Effector memory CD8-positive, alpha-beta T cell (primary cell): Measurements from ENCODE around the gene ANKRD26.

ENCODE experiments used
- ATAC-seq: fragments of 150-1000 bp; cut with Tn5 transposase; replicated peaks from 2 replicates; pipeline ENCODE4 v1.10.0; 2021; ENCODE audit warnings: mild to moderate bottlenecking, moderate library complexity
- DNase-seq, 3 experiments: peaks; one replicate each; pipeline ENCODE4 v3.0.0; 2021
- H3K27ac Mint-ChIP-seq, 2 donors: one replicate each; pipeline ENCODE4 v1.8.0; 2022; ENCODE audit warnings: mild to moderate bottlenecking in 2 of 2, mixed read lengths in 2 of 2, moderate library complexity in 2 of 2
- H3K27me3 Mint-ChIP-seq, 2 donors: one replicate each; pipeline ENCODE4 v1.8.0; 2022; ENCODE audit warnings: mixed read lengths in 2 of 2
- H3K36me3 Mint-ChIP-seq: one replicate; pipeline ENCODE4 v1.8.0; 2022; ENCODE audit warnings: mild to moderate bottlenecking, moderate library complexity, mixed read lengths; ENCODE audit not compliant: insufficient read depth
- H3K4me1 Mint-ChIP-seq, 2 donors: one replicate each; pipeline ENCODE4 v1.8.0; 2022; ENCODE audit warnings: low read depth in 2 of 2, mixed read lengths in 2 of 2
- H3K4me3 Mint-ChIP-seq, 2 donors: one replicate each; pipeline ENCODE4 v1.8.0; 2022; ENCODE audit warnings: mild to moderate bottlenecking in 2 of 2, mixed read lengths in 2 of 2, moderate library complexity in 2 of 2
- H3K9me3 Mint-ChIP-seq, 2 donors: one replicate each; pipeline ENCODE4 v1.8.0; 2022; ENCODE audit warnings: mixed read lengths in 2 of 2

Gene ANKRD26

GRCh38 chr10:26982058-26982457 is 118.2 kb downstream of the ANKRD26 start:
- no peaks in the 10 kb centered on the region for H3K36me3 Mint-ChIP-seq
- no peak overlapping the region for H3K27ac Mint-ChIP-seq
- no peaks in the 10 kb centered on the region for H3K4me1 Mint-ChIP-seq
- H3K9me3 Mint-ChIP-seq: no peaks in the 10 kb centered on the region
- no peak overlapping the region for H3K4me3 Mint-ChIP-seq
- ATAC-seq (no peak), DNase-seq (no peak)
- H3K27me3 Mint-ChIP-seq: no peaks in the 10 kb centered on the region

GRCh38 chr10:26981232-26981824 is 119.0 kb downstream of the ANKRD26 start:
- Mint-ChIP-seq H3K4me3 (no peak overlapping the region), H3K9me3 (no peaks in the 10 kb centered on the region), H3K27me3 (no peaks in the 10 kb centered on the region), H3K27ac (no peak overlapping the region), H3K36me3 (no peaks in the 10 kb centered on the region), H3K4me1 (no peaks in the 10 kb centered on the region)
- no peak for DNase-seq
- ATAC-seq: no peak

- ATAC-seq (no peak), DNase-seq (no peak)
- no peaks in the 10 kb centered on the region for H3K9me3 Mint-ChIP-seq
- no peaks in the 10 kb centered on the region for H3K4me1 Mint-ChIP-seq
- H3K27me3 Mint-ChIP-seq: no peaks in the 10 kb centered on the region
- H3K36me3 Mint-ChIP-seq: no peaks in the 10 kb centered on the region
- no peak overlapping the region for H3K4me3 Mint-ChIP-seq
- H3K27ac Mint-ChIP-seq: peak overlapping the region in 1 of 2 donors; percentile 12
Observed at GRCh38 chr10:26978519-26978918, 121.8 kb downstream of the ANKRD26 start.

- no peak for DNase-seq
- Mint-ChIP-seq H3K27me3 (no peaks in the 10 kb centered on the region), H3K27ac (peak overlapping the region in 1 of 2 donors; percentile 12), H3K4me1 (no peaks in the 10 kb centered on the region), H3K4me3 (no peak overlapping the region), H3K36me3 (no peaks in the 10 kb centered on the region), H3K9me3 (no peaks in the 10 kb centered on the region)
- ATAC-seq: no peak
Observed at GRCh38 chr10:26977635-26978034, 122.7 kb downstream of the ANKRD26 start.

GRCh38 chr10:26970667-26971066 is 129.6 kb downstream of the ANKRD26 start:
- DNase-seq (no peak), ATAC-seq (no peak)
- Mint-ChIP-seq H3K27me3 (no peaks in the 10 kb centered on the region), H3K9me3 (no peaks in the 10 kb centered on the region), H3K4me3 (no peak overlapping the region), H3K4me1 (no peaks in the 10 kb centered on the region), H3K36me3 (peaks cover 6% of the 10 kb centered on the region), H3K27ac (no peak overlapping the region)

GRCh38 chr10:26969145-26969926 is 131.0 kb downstream of the ANKRD26 start:
- DNase-seq (no peak), ATAC-seq (no peak)
- Mint-ChIP-seq H3K27me3 (no peaks in the 10 kb centered on the region), H3K36me3 (peaks cover 6% of the 10 kb centered on the region), H3K9me3 (no peaks in the 10 kb centered on the region), H3K27ac (no peak overlapping the region), H3K4me1 (no peaks in the 10 kb centered on the region), H3K4me3 (no peak overlapping the region)

- ATAC-seq: no peak
- peaks cover 2% of the 10 kb centered on the region for H3K36me3 Mint-ChIP-seq
- no peaks in the 10 kb centered on the region for H3K4me1 Mint-ChIP-seq
Observed at GRCh38 chr10:26962835-26963234, 137.5 kb downstream of the ANKRD26 start.

GRCh38 chr10:26960308-26960707 is 140.0 kb downstream of the ANKRD26 start:
- H3K4me3 Mint-ChIP-seq: no peak overlapping the region

More at GRCh38 chr10:26962835-26963234, 137.5 kb downstream of the ANKRD26 start:
- H3K27ac Mint-ChIP-seq: no peak overlapping the region
- H3K27me3 Mint-ChIP-seq: no peaks in the 10 kb centered on the region
- no peak for DNase-seq
- H3K4me3 Mint-ChIP-seq: no peak overlapping the region
- H3K9me3 Mint-ChIP-seq: no peaks in the 10 kb centered on the region

GRCh38 chr10:26959841-26960240 is 140.5 kb downstream of the ANKRD26 start:
- ATAC-seq: no peak
- H3K27me3 Mint-ChIP-seq: no peaks in the 10 kb centered on the region
- H3K36me3 Mint-ChIP-seq: no peaks in the 10 kb centered on the region
- no peaks in the 10 kb centered on the region for H3K9me3 Mint-ChIP-seq
- DNase-seq: no peak
- no peaks in the 10 kb centered on the region for H3K4me1 Mint-ChIP-seq
- no peak overlapping the region for H3K4me3 Mint-ChIP-seq
- no peak overlapping the region for H3K27ac Mint-ChIP-seq

More at GRCh38 chr10:26960308-26960707, 140.0 kb downstream of the ANKRD26 start:
- H3K9me3 Mint-ChIP-seq: no peaks in the 10 kb centered on the region
- ATAC-seq (no peak), DNase-seq (no peak)
- H3K36me3 Mint-ChIP-seq: no peaks in the 10 kb centered on the region
- no peaks in the 10 kb centered on the region for H3K4me1 Mint-ChIP-seq
- H3K27ac Mint-ChIP-seq: no peak overlapping the region
- H3K27me3 Mint-ChIP-seq: no peaks in the 10 kb centered on the region
